Islet of Langerhans (tissue), 1 donor: ENCODE data around the gene EEF2KMT.

Experiments used
- FAIRE-seq: peaks from one replicate; lab custom pipeline; 2011; peaks lifted over from hg19 to GRCh38; lab: Jason Lieb, UNC

The EEF2KMT gene

DNA sequence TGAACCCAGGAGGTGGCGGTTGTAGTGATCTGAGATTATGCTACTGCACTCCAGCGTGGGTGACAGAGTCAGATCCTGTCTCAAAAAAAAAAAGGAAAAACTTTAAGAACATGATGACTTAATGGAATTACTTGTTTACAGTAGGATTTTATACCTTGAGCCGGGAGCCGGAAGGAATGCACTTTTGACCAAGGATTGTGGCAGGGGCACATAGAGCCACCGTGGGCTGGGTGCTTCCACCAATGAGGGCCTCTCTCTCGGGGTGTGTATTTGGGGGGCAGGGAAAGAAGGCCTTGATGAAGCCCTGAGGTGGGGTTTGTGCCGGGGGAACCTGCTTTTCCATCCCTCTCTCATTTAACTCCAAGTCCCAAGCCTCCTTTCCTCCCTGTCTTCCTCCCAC, 57.1 kb downstream of the EEF2KMT start:
- FAIRE-seq: no peak

DNA sequence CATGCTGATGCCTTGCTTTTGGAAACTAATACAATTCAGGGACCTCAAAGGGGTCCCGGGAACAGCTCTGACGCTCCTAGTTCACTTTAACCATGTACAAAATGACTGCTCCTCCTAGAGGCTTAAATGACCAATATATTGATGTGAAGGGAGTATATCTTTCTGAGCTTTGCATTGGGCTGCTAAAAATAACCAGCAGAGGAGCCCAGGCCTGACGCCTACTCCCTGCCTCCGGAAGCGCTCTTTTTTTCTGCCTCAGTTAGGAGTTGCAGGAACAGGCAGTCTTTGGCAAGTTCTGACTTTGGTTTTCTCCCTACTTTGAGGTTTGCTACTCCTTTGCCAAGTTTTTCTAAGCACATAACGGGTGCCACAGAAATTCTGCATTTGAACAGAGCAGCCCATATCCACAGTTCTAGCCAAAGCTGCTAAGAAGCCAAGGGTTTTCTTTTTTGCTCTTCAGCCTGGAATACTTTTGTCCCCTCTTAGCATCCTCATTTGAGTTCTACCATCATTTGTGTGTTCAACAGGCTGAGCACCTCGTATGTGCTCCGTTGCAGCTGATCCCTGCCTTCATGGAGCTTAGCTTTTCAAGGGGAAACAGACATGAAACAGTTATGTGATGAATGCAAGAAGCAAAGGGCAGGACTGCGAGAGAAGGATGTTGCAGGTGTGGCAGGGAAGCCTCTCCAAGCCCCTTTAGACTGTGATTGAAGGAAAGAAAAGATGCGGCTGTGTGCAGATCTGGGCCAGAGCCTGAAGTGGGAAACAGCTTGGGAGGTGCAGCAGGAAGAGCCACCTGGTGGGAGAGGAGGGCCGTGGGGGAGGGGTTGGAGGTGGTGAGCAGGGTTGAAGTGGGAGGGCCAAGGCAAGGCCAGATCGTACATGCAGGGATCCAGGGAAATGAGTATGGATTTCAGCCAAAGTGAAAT, 61.1 kb downstream of the EEF2KMT start:
- no peak for FAIRE-seq

- no peak for FAIRE-seq
Measured at GRCh38 chr16:5035909-5036227, 61.7 kb downstream of the EEF2KMT start.
